ENCODE data around the gene ZNF91.

DNA sequence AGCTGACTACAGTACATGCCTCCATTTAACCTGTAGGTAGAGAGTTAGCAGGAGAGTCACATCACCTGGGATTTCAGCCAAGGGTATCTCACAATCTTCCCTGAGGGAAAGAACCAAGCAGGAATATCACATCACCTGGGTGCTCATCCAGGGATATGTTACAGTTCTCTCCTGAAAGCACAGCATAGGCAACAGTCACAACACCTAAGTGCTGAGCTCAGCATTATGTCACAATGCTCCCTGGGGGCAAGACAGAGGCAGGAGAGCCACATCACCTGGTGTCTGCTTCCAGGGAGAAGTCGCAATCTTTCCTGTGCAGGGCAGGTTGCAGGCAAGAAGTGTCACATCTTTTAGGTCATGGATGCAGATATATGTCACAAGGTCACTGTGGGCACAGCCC lies 9.4 kb upstream of the ZNF91 start:
- TF ChIP-seq EP300 (IDR thresholded peaks at IDR 0.05; ENCODE audit: borderline replicate concordance in 1 of 2, control insufficient read depth in 1 of 2, low read depth in 2 of 2, low read length in 2 of 2) (no peak), SIN3A (IDR thresholded peaks at IDR 0.05; ENCODE audit: low read depth, low read length) (no peak), PML (IDR thresholded peaks at IDR 0.05; ENCODE audit: low read length) (no peak)
- TF ChIP-seq, protein P1, sequence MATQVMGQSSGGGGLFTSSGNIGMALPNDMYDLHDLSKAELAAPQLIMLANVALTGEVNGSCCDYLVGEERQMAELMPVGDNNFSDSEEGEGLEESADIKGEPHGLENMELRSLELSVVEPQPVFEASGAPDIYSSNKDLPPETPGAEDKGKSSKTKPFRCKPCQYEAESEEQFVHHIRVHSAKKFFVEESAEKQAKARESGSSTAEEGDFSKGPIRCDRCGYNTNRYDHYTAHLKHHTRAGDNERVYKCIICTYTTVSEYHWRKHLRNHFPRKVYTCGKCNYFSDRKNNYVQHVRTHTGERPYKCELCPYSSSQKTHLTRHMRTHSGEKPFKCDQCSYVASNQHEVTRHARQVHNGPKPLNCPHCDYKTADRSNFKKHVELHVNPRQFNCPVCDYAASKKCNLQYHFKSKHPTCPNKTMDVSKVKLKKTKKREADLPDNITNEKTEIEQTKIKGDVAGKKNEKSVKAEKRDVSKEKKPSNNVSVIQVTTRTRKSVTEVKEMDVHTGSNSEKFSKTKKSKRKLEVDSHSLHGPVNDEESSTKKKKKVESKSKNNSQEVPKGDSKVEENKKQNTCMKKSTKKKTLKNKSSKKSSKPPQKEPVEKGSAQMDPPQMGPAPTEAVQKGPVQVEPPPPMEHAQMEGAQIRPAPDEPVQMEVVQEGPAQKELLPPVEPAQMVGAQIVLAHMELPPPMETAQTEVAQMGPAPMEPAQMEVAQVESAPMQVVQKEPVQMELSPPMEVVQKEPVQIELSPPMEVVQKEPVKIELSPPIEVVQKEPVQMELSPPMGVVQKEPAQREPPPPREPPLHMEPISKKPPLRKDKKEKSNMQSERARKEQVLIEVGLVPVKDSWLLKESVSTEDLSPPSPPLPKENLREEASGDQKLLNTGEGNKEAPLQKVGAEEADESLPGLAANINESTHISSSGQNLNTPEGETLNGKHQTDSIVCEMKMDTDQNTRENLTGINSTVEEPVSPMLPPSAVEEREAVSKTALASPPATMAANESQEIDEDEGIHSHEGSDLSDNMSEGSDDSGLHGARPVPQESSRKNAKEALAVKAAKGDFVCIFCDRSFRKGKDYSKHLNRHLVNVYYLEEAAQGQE (IDR thresholded peaks at IDR 0.05; ENCODE audit: low read depth, low read length), result no peak
